Karpas-422 (cell line): Measurements from ENCODE around the gene COL2A1. TPM values are rescaled to one million over a fixed set of nuclear protein-coding genes. Genes with fewer than 3 reads are reported as not detected.
A peak's percentile ranks its signal among the peaks of the same experiment; 100 is the strongest.

Source experiments
- DNase-seq: peaks from one replicate; pipeline ENCODE4 v3.0.0-alpha.2; 2015
- H2AFZ ChIP-seq: fragments of 200-600 bp; sonication (generic); 2 replicates; pipeline ENCODE4 v1.6.1; 2014; ENCODE audit warnings: antibody characterized with exemption, low read length, mixed read lengths
- H3K27ac ChIP-seq: fragments of 200-600 bp; sonication (generic); 2 replicates; pipeline ENCODE4 v1.5.1; 2014; ENCODE audit warnings: mild to moderate bottlenecking, low read length, moderate library complexity
- H3K27me3 ChIP-seq: fragments of 200-600 bp; sonication (generic); 2 replicates; pipeline ENCODE4 v1.6.1; 2014; ENCODE audit warnings: low read length, mixed read lengths
- H3K36me3 ChIP-seq: fragments of 200-600 bp; sonication (generic); 2 replicates; pipeline ENCODE4 v1.6.1; 2014; ENCODE audit warnings: low read length, mixed read lengths; ENCODE audit not compliant: insufficient read depth
- H3K4me1 ChIP-seq: fragments of 200-600 bp; sonication (generic); 2 replicates; pipeline ENCODE4 v1.6.1; 2014; ENCODE audit warnings: mild to moderate bottlenecking, low read length, mixed read lengths
- H3K4me2 ChIP-seq: fragments of 200-600 bp; sonication (generic); 2 replicates; pipeline ENCODE4 v1.6.1; 2014; ENCODE audit warnings: low read length, low read depth, mild to moderate bottlenecking; ENCODE audit not compliant: poor library complexity, severe bottlenecking
- H3K4me3 ChIP-seq: fragments of 200-600 bp; sonication (generic); 2 replicates; pipeline ENCODE4 v1.5.1; 2014; ENCODE audit warnings: mild to moderate bottlenecking, antibody characterized with exemption, low read length, mixed read lengths
- H3K79me2 ChIP-seq: fragments of 200-600 bp; sonication (generic); 2 replicates; pipeline ENCODE4 v1.6.1; 2014; ENCODE audit warnings: mild to moderate bottlenecking, low read length, mixed read lengths
- H3K9ac ChIP-seq: fragments of 200-600 bp; sonication (generic); 2 replicates; pipeline ENCODE4 v1.6.0; 2014; ENCODE audit warnings: low read length
- H3K9me2 ChIP-seq: fragments of 200-600 bp; sonication (generic), shearing (Covaris generic); replicated peaks from 2 replicates; pipeline ENCODE4 v1.6.0; 2014; ENCODE audit warnings: mild to moderate bottlenecking, low read length, moderate library complexity; ENCODE audit not compliant: insufficient read depth
- H3K9me3 ChIP-seq: fragments of 300-700, 200-600 bp; sonication (generic); 2 replicates; pipeline ENCODE4 v1.6.1; 2014; ENCODE audit warnings: low read length, mixed read lengths
- H4K20me1 ChIP-seq: fragments of 200-600 bp; sonication (generic); 2 replicates; pipeline ENCODE4 v1.6.1; 2014; ENCODE audit warnings: mild to moderate bottlenecking, antibody characterized with exemption, low read length, low read depth; ENCODE audit not compliant: insufficient read depth
- total RNA-seq: library from RNA; depleted of rRNA; stranded (reverse); fragments of >200 nt; shearing (Covaris generic); gene quantifications from 2 replicates; pipeline ENCODE4 v1.2.3, GENCODE V29; 2014; ENCODE audit warnings: low replicate concordance

The COL2A1 gene
- total RNA-seq, 1 experiment from 2014 or later = not detected

- Histone ChIP-seq H3K36me3 (no peaks in the 10 kb centered on the region), H3K9me2 (no peaks in the 10 kb centered on the region), H3K4me1 (peaks cover 5% of the 10 kb centered on the region), H3K9me3 (no peaks in the 10 kb centered on the region), H4K20me1 (no peaks in the 10 kb centered on the region), H3K27ac (no peak overlapping the region), H2AFZ (no peak overlapping the region), H3K27me3 (no peaks in the 10 kb centered on the region; the same call in 1 of the 2 replicates), H3K9ac (no peak overlapping the region), H3K79me2 (no peaks in the 10 kb centered on the region), H3K4me2 (no peak overlapping the region), H3K4me3 (no peak overlapping the region)
- no peak for DNase-seq
Measured at GRCh38 chr12:47944685-47945340, 59.5 kb downstream of the COL2A1 start.

GRCh38 chr12:47943623-47944340 is 60.5 kb downstream of the COL2A1 start:
- no peak overlapping the region for H3K4me2 ChIP-seq
- no peak overlapping the region for H2AFZ ChIP-seq
- H3K9me2 ChIP-seq = no peaks in the 10 kb centered on the region
- H3K4me1 ChIP-seq = peaks cover 5% of the 10 kb centered on the region
- no peaks in the 10 kb centered on the region for H4K20me1 ChIP-seq
- DNase-seq = no peak
- no peaks in the 10 kb centered on the region for H3K79me2 ChIP-seq
- no peak overlapping the region for H3K4me3 ChIP-seq
- no peak overlapping the region for H3K27ac ChIP-seq
- no peak overlapping the region for H3K9ac ChIP-seq
- no peaks in the 10 kb centered on the region; the same call in 1 of the 2 replicates for H3K27me3 ChIP-seq
- H3K9me3 ChIP-seq = no peaks in the 10 kb centered on the region
- H3K36me3 ChIP-seq = no peaks in the 10 kb centered on the region

GRCh38 chr12:47942614-47943225 is 61.6 kb downstream of the COL2A1 start:
- DNase-seq = no peak
- H3K27me3 ChIP-seq = no peaks in the 10 kb centered on the region; the same call in 1 of the 2 replicates
- H2AFZ ChIP-seq = no peak overlapping the region
- H3K27ac ChIP-seq = no peak overlapping the region
- H3K4me2 ChIP-seq = no peak overlapping the region
- H3K79me2 ChIP-seq = no peaks in the 10 kb centered on the region
- no peak overlapping the region for H3K4me3 ChIP-seq
- peaks cover 5% of the 10 kb centered on the region for H3K4me1 ChIP-seq
- H3K9me2 ChIP-seq = no peaks in the 10 kb centered on the region
- no peaks in the 10 kb centered on the region for H3K36me3 ChIP-seq
- H3K9ac ChIP-seq = no peak overlapping the region
- H3K9me3 ChIP-seq = no peaks in the 10 kb centered on the region
- no peaks in the 10 kb centered on the region for H4K20me1 ChIP-seq

- no peaks in the 10 kb centered on the region for H3K9me3 ChIP-seq
- peak; percentile 54 for DNase-seq
- H3K9me2 ChIP-seq = no peaks in the 10 kb centered on the region
- no peak overlapping the region for H2AFZ ChIP-seq
- peak overlapping the region; percentile 15; the same call in 1 of the 2 replicates for H3K4me3 ChIP-seq
- no peaks in the 10 kb centered on the region for H4K20me1 ChIP-seq
- H3K27me3 ChIP-seq = no peaks in the 10 kb centered on the region; the same call in 1 of the 2 replicates
- no peaks in the 10 kb centered on the region for H3K79me2 ChIP-seq
- no peak overlapping the region for H3K27ac ChIP-seq
- H3K9ac ChIP-seq = no peak overlapping the region
- peak overlapping the region; percentile 23 for H3K4me2 ChIP-seq
- H3K36me3 ChIP-seq = no peaks in the 10 kb centered on the region
- peaks cover 5% of the 10 kb centered on the region for H3K4me1 ChIP-seq
Measured at GRCh38 chr12:47941871-47942613, 62.2 kb downstream of the COL2A1 start.

- H3K36me3 ChIP-seq = no peaks in the 10 kb centered on the region
- no peak overlapping the region for H3K4me3 ChIP-seq
- no peaks in the 10 kb centered on the region for H3K9me3 ChIP-seq
- no peak overlapping the region for H3K4me2 ChIP-seq
- peaks cover 5% of the 10 kb centered on the region for H3K4me1 ChIP-seq
- H3K79me2 ChIP-seq = no peaks in the 10 kb centered on the region
- no peak overlapping the region for H3K27ac ChIP-seq
- no peak overlapping the region for H3K9ac ChIP-seq
- no peak for DNase-seq
- H3K27me3 ChIP-seq = no peaks in the 10 kb centered on the region; the same call in 1 of the 2 replicates
- no peaks in the 10 kb centered on the region for H3K9me2 ChIP-seq
- H4K20me1 ChIP-seq = no peaks in the 10 kb centered on the region
- H2AFZ ChIP-seq = no peak overlapping the region
Measured at GRCh38 chr12:47941475-47941780, 62.8 kb downstream of the COL2A1 start.

- no peaks in the 10 kb centered on the region for H3K79me2 ChIP-seq
- H3K27ac ChIP-seq = no peak overlapping the region
- no peak overlapping the region for H3K9ac ChIP-seq
- H3K9me3 ChIP-seq = no peaks in the 10 kb centered on the region
- no peak overlapping the region for H2AFZ ChIP-seq
- DNase-seq = no peak
- H3K4me2 ChIP-seq = no peak overlapping the region
- H3K4me3 ChIP-seq = no peak overlapping the region
- no peaks in the 10 kb centered on the region; the same call in 1 of the 2 replicates for H3K27me3 ChIP-seq
- H3K36me3 ChIP-seq = no peaks in the 10 kb centered on the region
- peaks cover 5% of the 10 kb centered on the region for H3K4me1 ChIP-seq
- H4K20me1 ChIP-seq = no peaks in the 10 kb centered on the region
- no peaks in the 10 kb centered on the region for H3K9me2 ChIP-seq
Measured at GRCh38 chr12:47940773-47941474, 63.4 kb downstream of the COL2A1 start.

GRCh38 chr12:47939009-47939601 is 65.2 kb downstream of the COL2A1 start:
- Histone ChIP-seq H4K20me1 (no peaks in the 10 kb centered on the region), H3K4me1 (peaks cover 5% of the 10 kb centered on the region), H3K4me2 (no peak overlapping the region), H3K79me2 (no peaks in the 10 kb centered on the region), H3K4me3 (no peak overlapping the region), H3K9me3 (no peaks in the 10 kb centered on the region), H3K36me3 (no peaks in the 10 kb centered on the region), H3K27ac (no peak overlapping the region), H3K27me3 (no peaks in the 10 kb centered on the region; the same call in 1 of the 2 replicates), H2AFZ (no peak overlapping the region), H3K9ac (no peak overlapping the region), H3K9me2 (no peaks in the 10 kb centered on the region)
- no peak for DNase-seq
